Measurements from ENCODE around the gene PIGB.

PIGB gene

DNA sequence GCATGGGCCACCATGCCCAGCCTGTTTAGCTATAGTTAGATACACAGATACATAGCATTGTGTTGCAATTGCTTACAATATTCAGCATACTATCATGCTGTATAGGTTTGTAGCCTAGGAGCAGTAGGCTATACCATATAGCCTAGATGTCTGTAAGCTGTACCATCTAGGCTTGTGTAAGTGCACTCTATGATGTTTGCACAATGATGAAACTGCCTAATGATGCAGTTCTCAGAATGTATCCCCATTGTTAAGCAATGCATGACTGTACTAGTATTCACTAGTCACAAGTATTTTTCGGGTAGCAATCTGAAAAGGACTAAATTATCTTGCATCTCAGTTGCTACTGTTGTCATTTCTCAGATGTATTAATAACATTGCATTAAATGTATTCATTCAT is 16.0 kb downstream of the PIGB start:
- DNase-seq (ENCODE audit: low spot score) = no peak
- in situ Hi-C loops (cut with MboI; ENCODE audit: low pct_unique_long_range_greater_than_20kb, low sequenced_read_pairs, unreplicated experiment) = no loop called here
- TF ChIP-seq, protein P1, sequence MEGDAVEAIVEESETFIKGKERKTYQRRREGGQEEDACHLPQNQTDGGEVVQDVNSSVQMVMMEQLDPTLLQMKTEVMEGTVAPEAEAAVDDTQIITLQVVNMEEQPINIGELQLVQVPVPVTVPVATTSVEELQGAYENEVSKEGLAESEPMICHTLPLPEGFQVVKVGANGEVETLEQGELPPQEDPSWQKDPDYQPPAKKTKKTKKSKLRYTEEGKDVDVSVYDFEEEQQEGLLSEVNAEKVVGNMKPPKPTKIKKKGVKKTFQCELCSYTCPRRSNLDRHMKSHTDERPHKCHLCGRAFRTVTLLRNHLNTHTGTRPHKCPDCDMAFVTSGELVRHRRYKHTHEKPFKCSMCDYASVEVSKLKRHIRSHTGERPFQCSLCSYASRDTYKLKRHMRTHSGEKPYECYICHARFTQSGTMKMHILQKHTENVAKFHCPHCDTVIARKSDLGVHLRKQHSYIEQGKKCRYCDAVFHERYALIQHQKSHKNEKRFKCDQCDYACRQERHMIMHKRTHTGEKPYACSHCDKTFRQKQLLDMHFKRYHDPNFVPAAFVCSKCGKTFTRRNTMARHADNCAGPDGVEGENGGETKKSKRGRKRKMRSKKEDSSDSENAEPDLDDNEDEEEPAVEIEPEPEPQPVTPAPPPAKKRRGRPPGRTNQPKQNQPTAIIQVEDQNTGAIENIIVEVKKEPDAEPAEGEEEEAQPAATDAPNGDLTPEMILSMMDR (IDR thresholded peaks at IDR 0.05; ENCODE audit: extremely low read depth, insufficient read depth, missing control alignments) = no peak

DNA sequence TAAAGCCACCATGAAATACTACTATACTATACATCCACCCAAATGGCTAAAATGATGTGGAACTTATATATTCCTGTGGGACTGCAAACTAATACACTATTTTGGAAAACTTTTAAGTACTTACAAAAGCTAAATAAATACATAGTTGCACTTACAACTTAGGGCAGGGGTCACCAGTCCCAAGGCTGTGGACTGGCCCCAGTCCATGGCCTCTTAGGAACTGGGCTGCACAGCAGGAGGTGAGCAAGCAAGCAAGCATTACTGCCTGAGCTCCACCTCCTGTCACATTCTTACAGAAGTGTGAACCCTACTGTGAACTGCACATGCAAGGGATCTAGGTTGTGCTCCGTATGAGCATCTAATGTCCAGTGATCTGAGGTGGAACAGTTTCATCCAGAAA is 18.1 kb downstream of the PIGB start:
- in situ Hi-C loops (cut with MboI; ENCODE audit: low pct_unique_long_range_greater_than_20kb, low sequenced_read_pairs, unreplicated experiment) = no loop called here
- no peak for DNase-seq (ENCODE audit: low spot score)
- TF ChIP-seq, protein P1 (IDR thresholded peaks at IDR 0.05; ENCODE audit: extremely low read depth, insufficient read depth, missing control alignments) = no peak

DNA sequence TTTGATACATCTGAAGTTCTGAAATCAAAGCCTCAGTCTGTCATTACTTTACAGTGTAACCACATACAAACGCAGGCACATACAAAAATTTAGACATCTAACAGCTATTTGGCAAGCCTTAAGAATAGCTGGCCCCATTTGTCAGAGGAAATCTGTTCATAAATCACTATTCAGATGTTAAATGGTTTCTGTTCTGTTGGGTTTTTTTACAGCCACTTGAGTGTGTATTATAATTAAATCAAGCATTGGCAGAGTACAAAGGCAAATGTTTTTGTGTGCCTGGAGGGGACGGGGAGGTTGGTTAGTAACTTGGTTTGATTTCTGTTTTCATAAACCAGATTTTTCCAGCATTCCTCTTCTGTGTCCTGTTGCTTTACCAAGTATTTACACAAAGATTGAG is 24.1 kb downstream of the PIGB start:
- no peak for DNase-seq (ENCODE audit: low spot score)
- in situ Hi-C loops (cut with MboI; ENCODE audit: low pct_unique_long_range_greater_than_20kb, low sequenced_read_pairs, unreplicated experiment) = no loop called here
- TF ChIP-seq, protein P1 (IDR thresholded peaks at IDR 0.05; ENCODE audit: extremely low read depth, insufficient read depth, missing control alignments) = no peak

DNA sequence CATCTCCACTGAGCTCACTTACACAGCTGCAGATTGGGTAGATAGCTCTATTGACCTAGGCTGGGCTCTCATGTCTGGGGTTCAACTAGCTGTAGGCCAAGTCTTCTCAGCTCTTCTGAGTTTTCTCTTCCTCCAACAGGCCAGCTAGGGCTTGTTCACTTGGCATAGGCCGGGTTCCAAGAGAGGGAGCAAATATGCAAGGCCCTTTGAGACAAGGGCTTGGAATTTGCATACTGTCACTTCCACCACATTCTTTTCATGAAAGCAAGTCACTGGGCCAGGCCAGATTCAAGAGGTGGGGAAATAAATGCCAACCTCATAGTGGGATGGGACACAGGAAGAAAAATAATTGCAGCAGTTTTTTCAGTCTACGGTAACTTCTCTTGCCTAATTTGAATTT is 25.2 kb downstream of the PIGB start:
- DNase-seq (ENCODE audit: low spot score) = no peak
- TF ChIP-seq, protein P1 (IDR thresholded peaks at IDR 0.05; ENCODE audit: extremely low read depth, insufficient read depth, missing control alignments) = no peak
- in situ Hi-C loops (cut with MboI; ENCODE audit: low pct_unique_long_range_greater_than_20kb, low sequenced_read_pairs, unreplicated experiment) = no loop called here

DNA sequence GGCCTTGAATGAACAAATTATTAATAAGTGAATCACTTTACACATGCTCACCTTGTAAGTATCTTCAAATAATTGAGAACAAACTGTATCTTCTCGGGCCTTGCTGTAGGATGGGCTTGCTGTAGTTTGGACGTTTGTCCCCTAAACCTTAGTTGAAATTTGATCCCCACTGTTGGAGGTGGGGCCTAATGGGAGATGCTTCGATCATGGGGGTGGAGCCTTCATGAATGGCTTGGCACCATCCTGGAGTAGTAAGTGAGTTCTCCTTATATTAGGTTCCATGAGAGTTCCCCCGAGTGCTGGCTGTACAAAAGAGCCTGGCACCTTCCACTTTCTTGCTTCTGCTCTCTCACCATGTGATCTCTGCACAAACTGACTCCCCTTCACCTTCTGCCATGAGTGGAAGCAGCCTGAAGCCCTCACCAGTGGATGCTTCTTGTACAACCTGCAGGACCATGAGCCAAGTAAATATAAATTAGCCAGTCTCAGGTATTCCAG is 29.3 kb downstream of the PIGB start:
- DNase-seq (ENCODE audit: low spot score) = no peak

DNA sequence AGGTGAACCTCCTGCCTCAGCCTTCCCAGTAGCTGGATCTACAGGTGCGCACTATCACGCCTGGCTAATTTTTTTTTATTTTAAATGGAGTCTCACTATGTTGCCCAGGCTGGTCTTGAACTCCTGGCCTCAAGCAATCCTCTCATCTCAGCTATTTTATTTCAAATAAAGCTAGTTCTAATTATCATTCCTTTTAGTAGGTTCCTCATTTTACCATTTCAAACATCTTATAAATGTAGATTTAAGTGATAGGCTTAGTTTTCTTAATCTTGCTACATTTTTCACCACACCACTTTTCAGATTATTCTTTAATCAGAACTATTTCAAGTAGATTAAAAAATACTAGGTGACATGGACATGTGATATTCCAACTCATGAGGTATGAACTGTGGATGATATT is 30.3 kb downstream of the PIGB start:
- TF ChIP-seq, protein P1 (IDR thresholded peaks at IDR 0.05; ENCODE audit: extremely low read depth, insufficient read depth, missing control alignments) = no peak
- in situ Hi-C loops (cut with MboI; ENCODE audit: low pct_unique_long_range_greater_than_20kb, low sequenced_read_pairs, unreplicated experiment) = no loop called here
- DNase-seq (ENCODE audit: low spot score) = no peak

More for the DNA sequence above, 29.3 kb downstream of the PIGB start:
- TF ChIP-seq, protein P1 (IDR thresholded peaks at IDR 0.05; ENCODE audit: extremely low read depth, insufficient read depth, missing control alignments) = no peak
- in situ Hi-C loops (cut with MboI; ENCODE audit: low pct_unique_long_range_greater_than_20kb, low sequenced_read_pairs, unreplicated experiment) = no loop called here

DNA sequence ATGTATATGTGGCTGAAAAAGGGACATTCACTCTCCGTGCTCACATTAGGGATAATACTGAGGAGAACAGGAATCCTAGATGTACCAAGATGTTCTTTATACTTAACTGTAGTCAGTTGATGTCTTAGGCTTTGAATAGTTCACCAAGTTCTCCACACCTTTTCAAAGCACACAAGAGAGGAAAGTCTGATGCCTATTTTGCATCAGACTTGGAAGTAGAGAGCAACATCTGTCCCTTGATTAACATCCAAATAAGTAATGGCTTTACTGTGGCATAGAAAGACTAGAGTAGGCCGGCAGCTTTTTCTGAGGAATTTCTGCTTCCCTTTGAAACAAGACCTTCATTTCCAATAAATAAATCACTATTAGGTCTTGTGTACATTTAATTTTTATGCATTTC is 34.0 kb downstream of the PIGB start:
- TF ChIP-seq, protein P1 (IDR thresholded peaks at IDR 0.05; ENCODE audit: extremely low read depth, insufficient read depth, missing control alignments) = no peak
- in situ Hi-C loops (cut with MboI; ENCODE audit: low pct_unique_long_range_greater_than_20kb, low sequenced_read_pairs, unreplicated experiment) = no loop called here
- DNase-seq (ENCODE audit: low spot score) = no peak

Data from GM13977 (cell line).